Uterus (tissue), 2 donors: ENCODE results near the gene VDAC1.

Experiments
- CTCF ChIP-seq, 4 experiments: fragments of 200-600 bp in 2 of 4; fragments of 450-650 bp in 2 of 4; sonication (generic) in 2 of 4; IDR thresholded peaks; one replicate each; pipeline ENCODE4 v1.5.1; 2016 to 2019; ENCODE audit warnings: antibody characterized with exemption in 4 of 4, mild to moderate bottlenecking in 2 of 4, moderate library complexity in 1 of 4
- POLR2A ChIP-seq, 2 donors: fragments of 450-650 bp; IDR thresholded peaks; one replicate each; pipeline ENCODE4 v1.6.1; 2016; ENCODE audit warnings: antibody characterized with exemption in 2 of 2, mild to moderate bottlenecking in 1 of 2, moderate library complexity in 1 of 2

DNA sequence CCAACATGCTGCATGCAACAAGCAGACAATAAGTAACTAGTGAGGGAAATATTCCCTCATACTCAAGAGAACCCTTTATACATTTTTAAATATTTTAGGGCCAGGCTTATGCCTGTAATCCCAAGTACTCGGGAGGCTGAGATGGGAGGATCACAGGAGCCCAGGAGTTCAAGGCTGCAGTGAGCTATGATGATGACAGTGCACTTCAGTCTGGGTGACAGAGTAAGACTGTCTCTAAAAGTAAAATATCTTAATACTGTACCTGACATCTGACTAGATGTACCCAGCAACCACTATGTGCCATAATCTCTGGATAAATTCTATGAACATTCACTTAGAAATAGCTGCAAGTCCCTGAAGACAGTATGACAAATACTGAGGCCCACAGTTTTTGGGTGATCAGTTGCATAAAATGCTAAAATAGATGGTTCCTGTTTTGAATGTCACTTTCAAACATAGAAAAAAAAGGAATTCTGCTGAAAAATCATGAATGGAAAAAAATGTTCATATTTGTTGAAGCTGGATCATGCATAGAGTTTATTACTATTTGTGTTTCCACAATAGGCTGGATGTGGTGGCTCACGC, 34.4 kb downstream of the VDAC1 start:
- TF ChIP-seq CTCF (IDR thresholded peaks at IDR 0.05) (no peak), POLR2A (IDR thresholded peaks at IDR 0.05) (no peak)
